ENCODE results near the gene TXLNB. TPM values are rescaled to one million over a fixed set of nuclear protein-coding genes. Genes with fewer than 3 reads are reported as not detected.

The TXLNB gene
- total and polyA plus RNA-seq, 2 of the 13 experiments (the other 11 are each of a cell fraction or from before 2014, with no cell fraction given): not detected

- no peaks in the 10 kb centered on the region for H3K79me2 ChIP-seq (ENCODE audit: insufficient read depth, low read length)
- no peaks in the 10 kb centered on the region for H3K36me3 ChIP-seq (replicated peaks in 1 of 2; ENCODE audit: control insufficient read depth in 1 of 2, insufficient read depth in 2 of 2, low read length in 2 of 2)
- no peak overlapping the region for H3K27ac ChIP-seq (ENCODE audit: extremely low read length, insufficient read depth, low read length)
- no peak overlapping the region for H3K4me2 ChIP-seq (ENCODE audit: low read depth, low read length)
- no peak overlapping the region for H3K4me3 ChIP-seq (replicated peaks in 1 of 3; ENCODE audit: insufficient read depth in 1 of 3, low read depth in 2 of 3, low read length in 3 of 3)
- BruUV-seq (replicated peaks): no TSS peak
- H4K20me1 ChIP-seq (ENCODE audit: insufficient read depth, low read length): no peaks in the 10 kb centered on the region
- FAIRE-seq: no peak
- in situ Hi-C loops (cut with HindIII; ENCODE audit: extremely low pct_ligation_motif_present, low pct_unique_long_range_greater_than_20kb): no loop called here
- ChIA-PET CTCF (ENCODE audit: low intra/inter-chr PET ratio, low total read pairs) (no interaction called here), POLR2A (no interaction called here)
- H2AFZ ChIP-seq (ENCODE audit: low read length): no peak overlapping the region
- H3K9me3 ChIP-seq (ENCODE audit: low read length): no peaks in the 10 kb centered on the region
- H3K27me3 ChIP-seq (ENCODE audit: control insufficient read depth in 1 of 2, insufficient read depth in 2 of 2, low read length in 2 of 2): peaks cover 0 to 12% of the 10 kb centered on the region in 2 experiments; a peak in 2 of 5 replicates
- ATAC-seq: no peak
- TF ChIP-seq PHF8 (CRISPR knock-in tag; IDR thresholded peaks at IDR 0.05): no peak
- no peak for TF ChIP-seq CREM (IDR thresholded peaks at IDR 0.05)
- TF ChIP-seq CREM (CRISPR knock-in tag; IDR thresholded peaks at IDR 0.05): no peak
- no peak for TF ChIP-seq EHMT2 (IDR thresholded peaks at IDR 0.05; ENCODE audit: borderline replicate concordance, low read depth, low read length)
- TF ChIP-seq, protein P1, sequence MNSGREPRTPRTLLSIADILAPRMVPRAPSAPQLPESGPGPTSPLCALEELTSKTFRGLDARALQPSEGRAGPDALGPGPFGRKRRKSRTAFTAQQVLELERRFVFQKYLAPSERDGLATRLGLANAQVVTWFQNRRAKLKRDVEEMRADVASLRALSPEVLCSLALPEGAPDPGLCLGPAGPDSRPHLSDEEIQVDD (CRISPR knock-in tag; IDR thresholded peaks at IDR 0.05; ENCODE audit: borderline replicate concordance): no peak
- no peak for TF ChIP-seq AKAP8 (CRISPR knock-in tag; IDR thresholded peaks at IDR 0.05)
- no peak for TF ChIP-seq TSC22D2 (CRISPR knock-in tag; IDR thresholded peaks at IDR 0.05; ENCODE audit: borderline replicate concordance)
- no peak for TF ChIP-seq SMAD3 (CRISPR knock-in tag; IDR thresholded peaks at IDR 0.05)
- TF ChIP-seq, protein P2, sequence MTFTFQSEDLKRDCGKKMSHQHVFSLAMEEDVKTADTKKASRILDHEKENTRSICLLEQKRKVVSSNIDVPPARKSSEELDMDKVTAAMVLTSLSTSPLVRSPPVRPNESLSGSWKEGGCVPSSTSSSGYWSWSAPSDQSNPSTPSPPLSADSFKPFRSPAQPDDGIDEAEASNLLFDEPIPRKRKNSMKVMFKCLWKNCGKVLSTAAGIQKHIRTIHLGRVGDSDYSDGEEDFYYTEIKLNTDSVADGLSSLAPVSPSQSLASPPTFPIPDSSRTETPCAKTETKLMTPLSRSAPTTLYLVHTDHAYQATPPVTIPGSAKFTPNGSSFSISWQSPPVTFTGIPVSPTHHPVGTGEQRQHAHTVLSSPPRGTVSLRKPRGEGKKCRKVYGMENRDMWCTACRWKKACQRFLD (CRISPR knock-in tag; IDR thresholded peaks at IDR 0.05; ENCODE audit: borderline replicate concordance): no peak
- TF ChIP-seq ZNF34 (CRISPR knock-in tag; IDR thresholded peaks at IDR 0.05; ENCODE audit: borderline replicate concordance): no peak
- no peak for TF ChIP-seq ZNF546 (CRISPR knock-in tag; conservative IDR thresholded peaks at IDR 0.05)
- no peak for TF ChIP-seq ZBTB20 (CRISPR knock-in tag; IDR thresholded peaks at IDR 0.05; ENCODE audit: borderline replicate concordance, low read depth)
- no peak for TF ChIP-seq FOXA1 (IDR thresholded peaks at IDR 0.05)
- TF ChIP-seq FOXA1 (CRISPR knock-in tag; IDR thresholded peaks at IDR 0.05): no peak
- no peak for TF ChIP-seq ZNF780A (CRISPR knock-in tag; IDR thresholded peaks at IDR 0.05)
- TF ChIP-seq SRSF4 (IDR thresholded peaks at IDR 0.05; ENCODE audit: low read depth, low read length, poor library complexity, severe bottlenecking): no peak
- no peak for TF ChIP-seq ZNF747 (CRISPR knock-in tag; IDR thresholded peaks at IDR 0.05; ENCODE audit: borderline replicate concordance)
- TF ChIP-seq SP1 (IDR thresholded peaks at IDR 0.05): no peak
- no peak for TF ChIP-seq SP1 (CRISPR knock-in tag; IDR thresholded peaks at IDR 0.05)
- H3K4me1 ChIP-seq (ENCODE audit: insufficient read depth, low read length): no peaks in the 10 kb centered on the region
- no peak for DNase-seq (ENCODE audit: low spot score)
- WGBS (ENCODE audit: low lambda C conversion rate): 21% methylated on average over 2 of the region's 2 CpGs
- H3K9ac ChIP-seq (ENCODE audit: insufficient read depth, low read depth, low read length): no peak overlapping the region
- intact Hi-C loops (cut with micrococcal nuclease; ENCODE audit: unreplicated experiment): no loop called here
Observed at GRCh38 chr6:139316622-139317317, 25.0 kb upstream of the TXLNB start.

All from HepG2 (cell line).